Endodermal cell (in vitro differentiated cells): ENCODE data around the gene CCDC120. TPM values are rescaled to one million over a fixed set of nuclear protein-coding genes. Genes with fewer than 3 reads are reported as not detected.

Experiments
- DNase-seq: peaks from one replicate; pipeline ENCODE4 v3.0.0-alpha.2; 2017
- H3K27ac ChIP-seq: 2 replicates; pipeline ENCODE4 v1.5.1; 2013; ENCODE audit warnings: mild to moderate bottlenecking, low read depth, low read length, moderate library complexity
- H3K27me3 ChIP-seq: 2 replicates; pipeline ENCODE4 v1.6.1; 2013; ENCODE audit warnings: mild to moderate bottlenecking, low read length, moderate library complexity; ENCODE audit not compliant: insufficient read depth, control insufficient read depth, poor library complexity, severe bottlenecking
- H3K36me3 ChIP-seq: 2 replicates; pipeline ENCODE4 v1.7.0; 2013; ENCODE audit warnings: mild to moderate bottlenecking, low read length, moderate library complexity; ENCODE audit not compliant: control insufficient read depth, insufficient read depth
- H3K4me1 ChIP-seq: one replicate; pipeline ENCODE4 v1.7.0; 2013; ENCODE audit warnings: low read length; ENCODE audit not compliant: control insufficient read depth, insufficient read depth
- H3K4me3 ChIP-seq: 2 replicates; pipeline ENCODE4 v1.5.1; 2013; ENCODE audit warnings: mild to moderate bottlenecking, low read length, moderate library complexity
- H3K9ac ChIP-seq: 2 replicates; pipeline ENCODE4 v1.6.1; 2013; ENCODE audit warnings: mild to moderate bottlenecking, low read length, moderate library complexity; ENCODE audit not compliant: poor library complexity, severe bottlenecking; ENCODE audit errors: extremely low read depth
- H3K9me3 ChIP-seq: 2 replicates; pipeline ENCODE4 v1.6.1; 2013; ENCODE audit warnings: mild to moderate bottlenecking, low read length, moderate library complexity; ENCODE audit not compliant: control insufficient read depth
- H3K27ac Mint-ChIP-seq: 2 replicates; pipeline ENCODE4 v1.8.0; 2020; ENCODE audit warnings: mixed read lengths
- H3K27me3 Mint-ChIP-seq: 2 replicates; pipeline ENCODE4 v1.8.0; 2021; ENCODE audit warnings: mild to moderate bottlenecking, mixed read lengths; ENCODE audit not compliant: insufficient read depth
- H3K36me3 Mint-ChIP-seq: 2 replicates; pipeline ENCODE4 v1.8.0; 2020; ENCODE audit warnings: low read depth, mixed read lengths
- H3K4me1 Mint-ChIP-seq: 2 replicates; pipeline ENCODE4 v1.8.0; 2020; ENCODE audit warnings: mixed read lengths
- H3K4me3 Mint-ChIP-seq: 2 replicates; pipeline ENCODE4 v1.8.0; 2020; ENCODE audit warnings: mild to moderate bottlenecking, moderate library complexity, mixed read lengths
- H3K9me3 Mint-ChIP-seq: 2 replicates; pipeline ENCODE4 v1.8.0; 2020; ENCODE audit warnings: mild to moderate bottlenecking, mixed read lengths
- whole genome bisulfite sequencing, 2 experiments: methylation state at CpG; one replicate each; pipeline versions ENCODE4 v1.1.5 to v1.1.7; 2013; ENCODE audit warnings: missing lambda C conversion rate in 2 of 2, mixed read lengths in 1 of 2; ENCODE audit not compliant: insufficient coverage in 1 of 2, insufficient read length in 1 of 2; 5-methylcytosine and 5-hydroxymethylcytosine counted together
- total RNA-seq, 2 donors: library from RNA; stranded (reverse); fragmentation: NEBNext Ultra II Directional in 1 of 2; extraction: Animal tissue kit (Norgen Biotek cat#: 25700) in 1 of 2; gene quantifications; 2 replicates in 1 of 2; 3 replicates in 1 of 2; pipeline ENCODE4 v1.2.1, GENCODE V29; 2021
- TF ChIP-seq, protein P1 (sequence below): fragments of 200-600 bp; sonication (generic); conservative IDR thresholded peaks from 2 replicates; pipeline ENCODE4 v1.5.0; 2021; ENCODE audit warnings: antibody characterized with exemption, mild to moderate bottlenecking

CCDC120 gene
- total RNA-seq, 2 donors from 2014 or later = 13.4 to 13.5 TPM

DNA sequence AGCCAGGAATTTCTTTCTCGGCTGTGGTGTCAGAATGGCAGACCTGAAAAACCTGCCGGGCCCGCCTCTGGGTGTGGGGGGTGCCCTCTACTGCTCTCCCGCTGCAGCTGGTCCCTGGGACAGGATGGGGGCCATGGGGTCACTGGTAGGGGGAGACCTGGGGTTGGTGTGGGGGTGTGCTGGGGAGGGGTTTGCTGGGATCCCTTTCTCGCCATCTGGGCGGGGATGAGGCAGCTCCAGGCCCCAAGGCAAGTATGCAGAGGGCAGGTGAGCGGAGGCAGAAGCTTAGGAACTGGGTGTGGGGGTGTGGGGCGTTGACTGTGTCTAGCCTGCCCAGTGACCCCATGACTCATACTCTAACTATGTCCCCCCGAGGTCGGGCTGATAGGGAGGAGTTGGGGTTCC, 884 bp downstream of the CCDC120 start:
- Mint-ChIP-seq H3K27ac (peak overlapping the region; percentile 21), H3K27me3 (no peaks in the 10 kb centered on the region), H3K9me3 (peaks cover 66% of the 10 kb centered on the region), H3K4me1 (peaks cover 7% of the 10 kb centered on the region), H3K36me3 (peaks cover 9% of the 10 kb centered on the region), H3K4me3 (peak overlapping the region; percentile 65)
- H3K9ac ChIP-seq = no peak overlapping the region
- no peaks in the 10 kb centered on the region for H3K27me3 ChIP-seq
- H3K4me3 ChIP-seq = peak overlapping the region; percentile 72
- no peak overlapping the region for H3K27ac ChIP-seq
- 80 to 91% methylated on average over 2 to 5 of the region's 10 CpGs for WGBS, 2 experiments
- TF ChIP-seq, protein P1, sequence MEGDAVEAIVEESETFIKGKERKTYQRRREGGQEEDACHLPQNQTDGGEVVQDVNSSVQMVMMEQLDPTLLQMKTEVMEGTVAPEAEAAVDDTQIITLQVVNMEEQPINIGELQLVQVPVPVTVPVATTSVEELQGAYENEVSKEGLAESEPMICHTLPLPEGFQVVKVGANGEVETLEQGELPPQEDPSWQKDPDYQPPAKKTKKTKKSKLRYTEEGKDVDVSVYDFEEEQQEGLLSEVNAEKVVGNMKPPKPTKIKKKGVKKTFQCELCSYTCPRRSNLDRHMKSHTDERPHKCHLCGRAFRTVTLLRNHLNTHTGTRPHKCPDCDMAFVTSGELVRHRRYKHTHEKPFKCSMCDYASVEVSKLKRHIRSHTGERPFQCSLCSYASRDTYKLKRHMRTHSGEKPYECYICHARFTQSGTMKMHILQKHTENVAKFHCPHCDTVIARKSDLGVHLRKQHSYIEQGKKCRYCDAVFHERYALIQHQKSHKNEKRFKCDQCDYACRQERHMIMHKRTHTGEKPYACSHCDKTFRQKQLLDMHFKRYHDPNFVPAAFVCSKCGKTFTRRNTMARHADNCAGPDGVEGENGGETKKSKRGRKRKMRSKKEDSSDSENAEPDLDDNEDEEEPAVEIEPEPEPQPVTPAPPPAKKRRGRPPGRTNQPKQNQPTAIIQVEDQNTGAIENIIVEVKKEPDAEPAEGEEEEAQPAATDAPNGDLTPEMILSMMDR = no peak
- H3K36me3 ChIP-seq = no peaks in the 10 kb centered on the region
- H3K4me1 ChIP-seq = no peaks in the 10 kb centered on the region
- no peaks in the 10 kb centered on the region for H3K9me3 ChIP-seq
- DNase-seq = no peak

DNA sequence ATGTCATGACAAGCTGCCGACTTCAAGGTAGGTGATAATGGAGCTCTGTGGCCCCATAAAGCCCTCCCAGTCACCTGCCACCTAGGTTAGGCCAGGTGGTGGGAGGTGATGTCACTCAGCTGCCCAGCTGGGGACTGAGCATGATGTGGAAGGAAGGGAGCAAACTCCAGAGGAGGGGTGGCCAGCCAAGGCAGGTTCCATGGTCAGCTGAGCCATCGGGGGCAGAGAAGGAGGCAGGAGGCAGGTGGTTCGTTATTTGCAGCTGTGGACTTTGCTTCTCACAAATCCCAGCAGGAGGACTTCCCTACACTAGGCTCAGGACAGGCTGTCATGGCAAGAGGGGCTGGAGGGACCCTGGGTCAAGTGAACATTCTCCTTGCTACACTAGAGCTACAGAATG, 2.1 kb downstream of the CCDC120 start:
- Histone ChIP-seq H3K4me3 (no peak overlapping the region), H3K9me3 (no peaks in the 10 kb centered on the region), H3K27me3 (no peaks in the 10 kb centered on the region), H3K36me3 (no peaks in the 10 kb centered on the region), H3K27ac (no peak overlapping the region), H3K9ac (no peak overlapping the region), H3K4me1 (no peaks in the 10 kb centered on the region)
- Mint-ChIP-seq H3K4me3 (no peak overlapping the region), H3K4me1 (no peaks in the 10 kb centered on the region), H3K27ac (no peak overlapping the region), H3K27me3 (no peaks in the 10 kb centered on the region), H3K9me3 (peaks cover 62% of the 10 kb centered on the region), H3K36me3 (peaks cover 9% of the 10 kb centered on the region)
- whole genome bisulfite sequencing, 2 experiments = 97% methylated on average over 3 of the region's 3 CpGs; no CpG with 5 or more reads in 1 of the 2 experiments
- DNase-seq = no peak
- TF ChIP-seq, protein P1 = no peak

DNA sequence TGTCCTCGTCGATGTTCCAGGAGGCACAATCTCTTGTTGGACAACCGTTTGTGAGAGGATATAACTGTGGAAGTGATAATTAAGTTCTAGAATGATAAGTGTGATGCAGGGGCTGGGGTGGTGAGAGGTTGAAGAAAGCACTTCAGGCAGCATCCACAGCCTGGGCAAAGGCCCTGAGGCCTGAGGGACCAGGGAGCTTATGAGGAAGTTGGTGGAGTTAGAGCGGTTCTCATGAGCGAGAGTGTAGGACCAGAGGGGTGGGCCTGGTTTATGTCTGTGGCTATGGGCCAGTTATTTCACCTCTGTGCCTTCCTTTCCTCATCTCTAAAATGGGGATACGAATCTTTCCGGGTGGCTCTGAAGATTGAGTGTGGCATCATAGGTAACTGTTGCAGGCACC, 2.7 kb downstream of the CCDC120 start:
- no peaks in the 10 kb centered on the region for H3K4me1 Mint-ChIP-seq
- Histone ChIP-seq H3K4me1 (no peaks in the 10 kb centered on the region), H3K9me3 (no peaks in the 10 kb centered on the region), H3K27ac (no peak overlapping the region), H3K27me3 (no peaks in the 10 kb centered on the region), H3K4me3 (no peak overlapping the region), H3K36me3 (no peaks in the 10 kb centered on the region), H3K9ac (no peak overlapping the region)
- H3K4me3 Mint-ChIP-seq = no peak overlapping the region
- no peak for DNase-seq
- H3K9me3 Mint-ChIP-seq = peaks cover 65% of the 10 kb centered on the region
- WGBS, 2 experiments = 94% methylated on average over 6 of the region's 7 CpGs; no CpG with 5 or more reads in 1 of the 2 experiments
- no peak overlapping the region for H3K27ac Mint-ChIP-seq
- peaks cover 13% of the 10 kb centered on the region for H3K36me3 Mint-ChIP-seq
- H3K27me3 Mint-ChIP-seq = no peaks in the 10 kb centered on the region
- TF ChIP-seq, protein P1 = no peak
